Stimulated activated CD8-positive, alpha-beta memory T cell treated with anti-CD3 and anti-CD28 coated beads, Interleukin-7, amount 100 ng/mL, for 1 hour (primary cell): ENCODE data around the gene DAAM2.

Experiments
- DNase-seq, 2 donors: peaks; one replicate each; pipeline ENCODE4 v3.0.0-alpha.2; 2020; ENCODE audit warnings: low read depth in 2 of 2

The DAAM2 gene

DNA sequence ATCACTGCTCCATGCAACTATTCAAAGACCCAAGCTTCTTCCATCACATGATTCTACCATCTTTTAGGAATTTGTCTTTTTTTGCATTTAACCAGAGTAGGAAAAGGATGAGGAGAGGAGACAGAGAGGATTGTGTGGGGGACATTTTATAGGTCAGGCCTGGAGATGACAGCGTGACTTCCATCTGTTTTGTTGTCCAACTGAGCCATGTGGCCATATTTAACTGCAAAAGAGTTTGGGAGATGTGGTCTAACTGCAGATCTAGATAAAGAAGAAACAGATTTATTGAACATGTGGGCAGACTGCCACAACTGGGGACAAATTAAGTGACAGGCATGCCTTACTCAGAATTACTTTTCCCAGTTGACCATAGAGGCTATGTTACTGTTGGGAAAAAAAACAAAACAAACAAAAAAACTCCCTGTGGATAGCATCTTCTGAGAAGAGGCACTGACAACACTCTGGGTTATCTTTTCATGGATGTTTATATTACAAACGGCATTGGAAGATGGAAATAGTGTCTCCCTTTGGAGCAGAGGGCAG is 161.0 kb downstream of the DAAM2 start:
- DNase-seq, result no peak
